Left renal pelvis (tissue), 4 donors: ENCODE data around the gene STAC2. TPM values are rescaled to one million over a fixed set of nuclear protein-coding genes. Genes with fewer than 3 reads are reported as not detected.

Experiments used
- DNase-seq, 4 donors: peaks; one replicate each; pipeline ENCODE4 v3.0.0-alpha.2; 2013; ENCODE audit warnings: low read depth in 4 of 4, low spot score in 3 of 4
- polyA plus RNA-seq, 4 donors: library from polyadenylated mRNA; unstranded; fragments of 120-200 nt; gene quantifications; one replicate each; pipeline ENCODE4 v1.2.1, GENCODE V29; 2013; ENCODE audit not compliant: insufficient read length in 4 of 4

The STAC2 gene
- polyA plus RNA-seq, 4 donors, result 1.8 to 6.2 (median 3.3) TPM

- DNase-seq, result no peak
Measured at GRCh38 chr17:39235555-39236449, 10.1 kb upstream of the STAC2 start.

GRCh38 chr17:39231591-39232551, 6.1 kb upstream of the STAC2 start:
- DNase-seq, result no peak

- DNase-seq, result no peak
Measured at GRCh38 chr17:39231091-39231561, 5.4 kb upstream of the STAC2 start.

GRCh38 chr17:39230361-39230760, 4.6 kb upstream of the STAC2 start:
- no peak for DNase-seq

GRCh38 chr17:39229274-39229913, 3.6 kb upstream of the STAC2 start:
- DNase-seq, result no peak

- DNase-seq, result no peak
Measured at GRCh38 chr17:39227364-39227919, 1.7 kb upstream of the STAC2 start.

- DNase-seq, result peak; percentile 70 to 78 (median 76)
Measured at GRCh38 chr17:39225959-39226683, 376 bp upstream of the STAC2 start.

- DNase-seq, result no peak
Measured at GRCh38 chr17:39224778-39225307, 902 bp downstream of the STAC2 start.

GRCh38 chr17:39223907-39224777, 1.6 kb downstream of the STAC2 start:
- DNase-seq, result no peak

GRCh38 chr17:39222866-39223834, 2.6 kb downstream of the STAC2 start:
- no peak for DNase-seq

GRCh38 chr17:39222151-39222550, 3.6 kb downstream of the STAC2 start:
- no peak for DNase-seq

GRCh38 chr17:39221572-39221971, 4.2 kb downstream of the STAC2 start:
- DNase-seq, result no peak

GRCh38 chr17:39219647-39220154, 6.0 kb downstream of the STAC2 start:
- DNase-seq, result no peak

- no peak for DNase-seq
Measured at GRCh38 chr17:39218906-39219305, 6.8 kb downstream of the STAC2 start.

GRCh38 chr17:39217734-39218369, 7.9 kb downstream of the STAC2 start:
- no peak for DNase-seq

- DNase-seq, result no peak
Measured at GRCh38 chr17:39213852-39214251, 11.9 kb downstream of the STAC2 start.
